B cell (primary cell): Measurements from ENCODE around the gene SDK1. TPM values are rescaled to one million over a fixed set of nuclear protein-coding genes. Genes with fewer than 3 reads are reported as not detected.

Experiments
- ATAC-seq: fragments of 200-7000 bp; cut with Tn5 transposase; one replicate; pipeline ENCODE4 v1.10.0; 2021; ENCODE audit warnings: low read depth, mild to moderate bottlenecking, moderate number of reproducible peaks, moderate library complexity
- CTCF ChIA-PET: fragments of 350-600 bp; sonication (Branson Sonifier 250); formaldehyde crosslinking; loops from one replicate; lab custom pipeline; 2021; ENCODE audit warnings: antibody characterized with exemption, inconsistent platforms; lab: Charles Lee
- POLR2A ChIA-PET: fragments of 350-600 bp; sonication (Branson Sonifier 250); formaldehyde crosslinking; loops from one replicate; lab custom pipeline; 2021; ENCODE audit warnings: antibody characterized with exemption; lab: Charles Lee
- DNase-seq: peaks from one replicate; pipeline ENCODE4 v3.0.0; 2013
- H2AFZ ChIP-seq: 2 replicates; pipeline ENCODE4 v1.6.1; 2012; ENCODE audit warnings: mild to moderate bottlenecking, low read depth, low read length; ENCODE audit not compliant: insufficient read depth, poor library complexity, severe bottlenecking
- H3K27ac ChIP-seq, 2 donors: 1 replicate in 1 of 2; 2 replicates in 1 of 2; pipeline ENCODE4 v1.5.1; 2012 to 2013; ENCODE audit warnings: low read length in 2 of 2, mild to moderate bottlenecking in 2 of 2, moderate library complexity in 1 of 2
- H3K27me3 ChIP-seq, 4 experiments: fragments of 200-600 bp in 1 of 4; sonication (generic) in 1 of 4; replicated peaks in 1 of 4; 1 replicate in 2 of 4; 2 replicates in 2 of 4; pipeline versions ENCODE4 v1.6.1 to v1.7.0; 2013 to 2016; ENCODE audit warnings: low read length in 3 of 4, mild to moderate bottlenecking in 2 of 4, mixed read lengths in 1 of 4, moderate library complexity in 1 of 4; ENCODE audit not compliant: insufficient read depth in 4 of 4, control insufficient read depth in 3 of 4; ENCODE audit errors: control extremely low read depth in 1 of 4
- H3K36me3 ChIP-seq, 2 experiments: replicated peaks in 1 of 2; 1 replicate in 1 of 2; 2 replicates in 1 of 2; pipeline versions ENCODE4 v1.6.1 to v1.7.1; 2013; ENCODE audit warnings: low read length in 1 of 2; ENCODE audit not compliant: insufficient read depth in 2 of 2, control insufficient read depth in 1 of 2; ENCODE audit errors: control extremely low read depth in 1 of 2, extremely low read depth in 1 of 2
- H3K4me1 ChIP-seq, 2 donors: fragments of 200-600 bp in 1 of 2; sonication (generic) in 1 of 2; 1 replicate in 1 of 2; 2 replicates in 1 of 2; pipeline versions ENCODE4 v1.5.1 to v1.6.1; 2013 to 2017; ENCODE audit warnings: low read length in 2 of 2; ENCODE audit not compliant: control insufficient read depth in 2 of 2, insufficient read depth in 2 of 2
- H3K4me2 ChIP-seq: replicated peaks from 2 replicates; pipeline ENCODE3; 2012; ENCODE audit warnings: mild to moderate bottlenecking, low read depth, low read length; ENCODE audit not compliant: poor library complexity, severe bottlenecking
- H3K4me3 ChIP-seq, 5 experiments: fragments of 200-600 bp in 1 of 5; sonication (generic) in 1 of 5; 1 replicate in 3 of 5; 2 replicates in 2 of 5; pipeline versions ENCODE4 v1.5.1 to v1.7.0; 2011 to 2016; ENCODE audit warnings: low read length in 4 of 5, mild to moderate bottlenecking in 4 of 5, low read depth in 2 of 5, control low read depth in 1 of 5, moderate library complexity in 1 of 5; ENCODE audit not compliant: insufficient read depth in 1 of 5; ENCODE audit errors: control extremely low read depth in 1 of 5, extremely low read depth in 1 of 5
- H3K79me2 ChIP-seq: fragments of 200-600 bp; sonication (generic); one replicate; pipeline ENCODE4 v1.6.0; 2016; ENCODE audit warnings: low read length; ENCODE audit not compliant: control insufficient read depth, insufficient read depth
- H3K9ac ChIP-seq: fragments of 200-600 bp; sonication (generic); 2 replicates; pipeline ENCODE4 v1.6.1; 2017; ENCODE audit warnings: mild to moderate bottlenecking, low read length, moderate library complexity
- H3K9me3 ChIP-seq, 3 donors: one replicate each; pipeline versions ENCODE4 v1.6.1 to v1.7.1; 2013; ENCODE audit warnings: low read length in 2 of 3; ENCODE audit not compliant: control insufficient read depth in 2 of 3, insufficient read depth in 1 of 3; ENCODE audit errors: control extremely low read depth in 1 of 3
- H4K20me1 ChIP-seq: 2 replicates; pipeline ENCODE4 v1.6.0; 2012; ENCODE audit warnings: mild to moderate bottlenecking, low read length; ENCODE audit not compliant: insufficient read depth, control insufficient read depth, poor library complexity, severe bottlenecking
- H3K27ac Mint-ChIP-seq: one replicate; pipeline ENCODE4 v1.8.0; 2021; ENCODE audit warnings: mixed read lengths
- H3K27me3 Mint-ChIP-seq: one replicate; pipeline ENCODE4 v1.8.0; 2021; ENCODE audit warnings: mixed read lengths
- H3K4me1 Mint-ChIP-seq: one replicate; pipeline ENCODE4 v1.8.0; 2021; ENCODE audit warnings: mixed read lengths
- H3K4me3 Mint-ChIP-seq: one replicate; pipeline ENCODE4 v1.8.0; 2021; ENCODE audit warnings: mixed read lengths
- H3K9me3 Mint-ChIP-seq: one replicate; pipeline ENCODE4 v1.8.0; 2022; ENCODE audit warnings: mixed read lengths; ENCODE audit not compliant: insufficient read depth
- EZH2 ChIP-seq: IDR thresholded peaks from 2 replicates; pipeline ENCODE4 v1.6.1; 2012; ENCODE audit warnings: borderline replicate concordance, low read depth, mild to moderate bottlenecking, moderate library complexity, low read length; ENCODE audit not compliant: insufficient read depth, poor library complexity, severe bottlenecking
- WGBS: methylation state at CpG from one replicate; pipeline ENCODE4 v1.1.5; 2013; ENCODE audit warnings: missing lambda C conversion rate; ENCODE audit not compliant: insufficient coverage; 5-methylcytosine and 5-hydroxymethylcytosine counted together
- intact Hi-C: fragments of 100-400 bp; cut with micrococcal nuclease; formaldehyde crosslinking; loops from one replicate; pipeline ENCODE4 v1.10.0; 2022
- polyA plus RNA-seq: library from polyadenylated mRNA; depleted of rRNA; stranded (reverse); fragments of >200 nt; gene quantifications from 2 replicates; pipeline ENCODE4 v1.2.3, GENCODE V29; 2012
- total RNA-seq, 2 donors: library from RNA; stranded (reverse); fragments of 120-200 nt in 1 of 2; gene quantifications; 1 replicate in 1 of 2; 2 replicates in 1 of 2; pipeline versions ENCODE4 v1.2.3 to v1.2.4, GENCODE V29; 2013 to 2022
- TF ChIP-seq, protein P1 (sequence below): fragments of 200-600 bp; IDR thresholded peaks from one replicate; pipeline ENCODE4 v1.8.0; 2022; ENCODE audit warnings: antibody characterized with exemption, mild to moderate bottlenecking

SDK1 gene
- total and polyA plus RNA-seq, 2 donors (not counting 1 experiment from before 2014, with no cell fraction given) = 0.73 to 2.0 TPM

DNA sequence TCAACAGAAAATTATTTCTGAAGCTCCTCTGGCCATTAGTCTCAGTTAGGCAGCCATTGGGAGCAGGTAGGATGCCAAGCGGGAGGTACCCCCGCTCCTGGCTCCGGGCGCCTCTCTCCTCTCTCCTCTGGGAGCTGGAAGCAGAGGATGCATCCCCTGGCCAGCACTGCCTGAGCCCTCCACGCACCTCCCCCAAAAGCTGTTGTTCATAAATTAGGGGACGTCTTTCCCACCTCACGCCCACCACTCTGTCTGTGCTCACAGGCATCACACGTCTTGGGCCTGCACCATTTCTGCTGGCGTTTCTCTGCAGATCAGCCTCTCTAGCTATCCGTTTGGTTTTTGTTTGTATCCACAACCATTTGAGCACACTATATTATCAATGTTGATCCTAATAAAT lies 772.0 kb downstream of the SDK1 start:
- no peaks in the 10 kb centered on the region for H3K4me1 Mint-ChIP-seq
- no peak for TF ChIP-seq EZH2
- TF ChIP-seq, protein P1, sequence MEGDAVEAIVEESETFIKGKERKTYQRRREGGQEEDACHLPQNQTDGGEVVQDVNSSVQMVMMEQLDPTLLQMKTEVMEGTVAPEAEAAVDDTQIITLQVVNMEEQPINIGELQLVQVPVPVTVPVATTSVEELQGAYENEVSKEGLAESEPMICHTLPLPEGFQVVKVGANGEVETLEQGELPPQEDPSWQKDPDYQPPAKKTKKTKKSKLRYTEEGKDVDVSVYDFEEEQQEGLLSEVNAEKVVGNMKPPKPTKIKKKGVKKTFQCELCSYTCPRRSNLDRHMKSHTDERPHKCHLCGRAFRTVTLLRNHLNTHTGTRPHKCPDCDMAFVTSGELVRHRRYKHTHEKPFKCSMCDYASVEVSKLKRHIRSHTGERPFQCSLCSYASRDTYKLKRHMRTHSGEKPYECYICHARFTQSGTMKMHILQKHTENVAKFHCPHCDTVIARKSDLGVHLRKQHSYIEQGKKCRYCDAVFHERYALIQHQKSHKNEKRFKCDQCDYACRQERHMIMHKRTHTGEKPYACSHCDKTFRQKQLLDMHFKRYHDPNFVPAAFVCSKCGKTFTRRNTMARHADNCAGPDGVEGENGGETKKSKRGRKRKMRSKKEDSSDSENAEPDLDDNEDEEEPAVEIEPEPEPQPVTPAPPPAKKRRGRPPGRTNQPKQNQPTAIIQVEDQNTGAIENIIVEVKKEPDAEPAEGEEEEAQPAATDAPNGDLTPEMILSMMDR = no peak
- CTCF ChIA-PET = no interaction called here
- no peak overlapping the region for H3K27ac Mint-ChIP-seq
- no peak overlapping the region for H3K4me3 ChIP-seq
- no peaks in the 10 kb centered on the region for H3K79me2 ChIP-seq
- no peak overlapping the region for H3K4me3 Mint-ChIP-seq
- DNase-seq (no peak), ATAC-seq (no peak)
- POLR2A ChIA-PET = no interaction called here
- H3K9me3 Mint-ChIP-seq = no peaks in the 10 kb centered on the region
- no peak overlapping the region for H2AFZ ChIP-seq
- no peak overlapping the region for H3K4me2 ChIP-seq
- no peaks in the 10 kb centered on the region for H3K4me1 ChIP-seq
- 92% methylated on average over 10 of the region's 10 CpGs for WGBS
- no peaks in the 10 kb centered on the region for H3K27me3 Mint-ChIP-seq
- no peak overlapping the region for H3K9ac ChIP-seq
- H3K36me3 ChIP-seq = no peaks in the 10 kb centered on the region
- no peaks in the 10 kb centered on the region for H3K27me3 ChIP-seq
- H3K27ac ChIP-seq = no peak overlapping the region
- intact Hi-C loops = no loop called here
- H3K9me3 ChIP-seq = peaks cover 0 to 3% (median 0%) of the 10 kb centered on the region in 3 donors
- no peaks in the 10 kb centered on the region for H4K20me1 ChIP-seq

DNA sequence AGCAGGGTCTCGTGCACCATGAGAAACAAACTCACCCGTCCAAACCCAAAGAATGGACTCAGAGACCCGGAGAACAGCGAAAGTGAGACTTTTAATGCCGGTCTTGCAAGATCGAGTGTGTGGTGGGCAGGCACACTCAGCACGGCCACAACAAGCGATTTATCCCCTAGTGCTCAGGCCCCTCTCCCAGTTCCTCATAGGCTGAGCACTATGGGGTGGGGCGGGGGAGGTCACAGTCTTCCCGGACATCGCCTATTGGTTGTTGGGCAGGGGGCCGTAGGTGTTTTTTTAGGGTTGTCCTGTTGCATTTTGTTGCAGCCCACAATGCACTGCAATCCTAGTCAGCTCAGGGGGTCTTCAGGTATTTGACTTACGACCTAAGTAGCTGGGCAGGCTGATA lies 772.7 kb downstream of the SDK1 start:
- Histone ChIP-seq H3K9ac (no peak overlapping the region), H3K4me3 (no peak overlapping the region), H3K4me2 (no peak overlapping the region), H3K4me1 (no peaks in the 10 kb centered on the region), H4K20me1 (no peaks in the 10 kb centered on the region), H3K27ac (no peak overlapping the region), H2AFZ (no peak overlapping the region), H3K9me3 (peaks cover 0 to 3% (median 0%) of the 10 kb centered on the region in 3 donors), H3K79me2 (no peaks in the 10 kb centered on the region), H3K27me3 (no peaks in the 10 kb centered on the region), H3K36me3 (no peaks in the 10 kb centered on the region)
- no peak overlapping the region for H3K27ac Mint-ChIP-seq
- H3K4me1 Mint-ChIP-seq = no peaks in the 10 kb centered on the region
- TF ChIP-seq EZH2 = no peak
- TF ChIP-seq, protein P1 = no peak
- H3K27me3 Mint-ChIP-seq = no peaks in the 10 kb centered on the region
- ChIA-PET CTCF (no interaction called here), POLR2A (interaction anchor here (0.6 kb wide), 1 partner anchor 9 kb away, joined by 3 read pairs; no protein-coding TSS in a partner anchor)
- no peak overlapping the region for H3K4me3 Mint-ChIP-seq
- no peak for DNase-seq
- H3K9me3 Mint-ChIP-seq = no peaks in the 10 kb centered on the region
- ATAC-seq = no peak
- intact Hi-C loops = no loop called here
- WGBS = 96% methylated on average over 8 of the region's 13 CpGs
